ENCODE results near the gene TIMP2. TPM values are rescaled to one million over a fixed set of nuclear protein-coding genes. Genes with fewer than 3 reads are reported as not detected.

TIMP2 gene
- total RNA-seq, 1 experiment from 2014 or later = 29.0 TPM

GRCh38 chr17:78896091-78896833 is 28.9 kb downstream of the TIMP2 start:
- H3K23me2 ChIP-seq (ENCODE audit: insufficient read length, low read depth, low read length, poor library complexity, severe bottlenecking) = no peaks in the 10 kb centered on the region
- no peak overlapping the region for H3K9ac ChIP-seq (ENCODE audit: extremely low read depth, insufficient read length, low read length)
- WGBS (ENCODE audit: extremely low coverage, insufficient read length, low lambda C conversion rate) = no CpG with 5 or more reads among the region's 20 CpGs
- H3K4me3 Mint-ChIP-seq = no peak overlapping the region
- H3K4me2 ChIP-seq (ENCODE audit: insufficient read depth, insufficient read length, low read length) = no peak overlapping the region
- no peaks in the 10 kb centered on the region for H3K27me3 ChIP-seq (ENCODE audit: insufficient read depth, low read length)
- H3K4me1 Mint-ChIP-seq = peaks cover 18 to 41% of the 10 kb centered on the region in 2 experiments
- H2BK12ac ChIP-seq (ENCODE audit: insufficient read length, low read depth, low read length) = no peak overlapping the region
- H4K5ac ChIP-seq (ENCODE audit: insufficient read length, low read depth, low read length) = no peak overlapping the region
- H4K20me1 ChIP-seq (ENCODE audit: control insufficient read depth, insufficient read depth, insufficient read length) = no peaks in the 10 kb centered on the region
- TF ChIP-seq CTCF (conservative IDR thresholded peaks at IDR 0.05) = no peak
- no peak overlapping the region for H2BK5ac ChIP-seq (ENCODE audit: insufficient read length, low read length)
- no peaks in the 10 kb centered on the region for H3K9me3 ChIP-seq (ENCODE audit: control insufficient read depth, low read depth, low read length)
- no peak overlapping the region for H3K23ac ChIP-seq (ENCODE audit: insufficient read length, low read depth, low read length)
- no peak overlapping the region for H2BK20ac ChIP-seq (ENCODE audit: low read depth, low read length, poor library complexity, severe bottlenecking)
- H2BK15ac ChIP-seq (ENCODE audit: low read depth, low read length) = no peak overlapping the region
- no peaks in the 10 kb centered on the region for H3K27me3 Mint-ChIP-seq (ENCODE audit: low read depth)
- no peak overlapping the region for H2BK120ac ChIP-seq (ENCODE audit: low read depth, low read length, poor library complexity, severe bottlenecking)
- 0 out of 2 replicates have a peak, but pooled peaks cover 3% of the 10 kb centered on the region for H3K79me2 ChIP-seq (ENCODE audit: insufficient read depth, low read length)
- H3K9me3 Mint-ChIP-seq = no peaks in the 10 kb centered on the region; a peak in 1 of 5 replicates
- H3K27ac ChIP-seq (ENCODE audit: insufficient read length, low read depth, low read length) = no peak overlapping the region
- H3K27ac Mint-ChIP-seq = peak overlapping the region in 2 of 3 experiments; percentile 49 to 75; a peak in 3 of 7 replicates
- no peak overlapping the region for H2AFZ ChIP-seq (ENCODE audit: low read length)
- no peak overlapping the region for H3K4ac ChIP-seq (ENCODE audit: low read depth, low read length)
- H4K91ac ChIP-seq (ENCODE audit: insufficient read length, low read depth, low read length) = no peak overlapping the region
- H3K14ac ChIP-seq (ENCODE audit: insufficient read depth, low read length) = no peak overlapping the region; the same call in 1 of the 2 replicates
- peaks cover 0 to 6% (median 3%) of the 10 kb centered on the region in 3 experiments; a peak in 5 of 7 replicates for H3K36me3 Mint-ChIP-seq (ENCODE audit: insufficient read depth in 1 of 3, low read depth in 3 of 3)
- 0 out of 2 replicates have a peak, but pooled peaks cover 1% of the 10 kb centered on the region for H3K4me1 ChIP-seq (ENCODE audit: insufficient read depth, low read length)
- no peaks in the 10 kb centered on the region for H3K79me1 ChIP-seq (ENCODE audit: insufficient read depth, low read depth, low read length, poor library complexity, severe bottlenecking)
- no peak for DNase-seq
- no peak overlapping the region for H3K56ac ChIP-seq (ENCODE audit: insufficient read length, low read depth, low read length)
- no peak overlapping the region for H3T11ph ChIP-seq (ENCODE audit: low read length)
- H4K8ac ChIP-seq (replicated peaks; ENCODE audit: insufficient read length, low read depth, low read length) = no peak overlapping the region
- no peak overlapping the region for H3K18ac ChIP-seq (ENCODE audit: insufficient read length, low read depth, low read length)
- H2AK5ac ChIP-seq (ENCODE audit: insufficient read length, low read length) = no peak overlapping the region

All from H9 (cell line).